ENCODE results near the gene AKNA. TPM values are rescaled to one million over a fixed set of nuclear protein-coding genes. Genes with fewer than 3 reads are reported as not detected.

AKNA gene
- total RNA-seq, 1 donor from 2014 or later: 16.6 TPM

DNA sequence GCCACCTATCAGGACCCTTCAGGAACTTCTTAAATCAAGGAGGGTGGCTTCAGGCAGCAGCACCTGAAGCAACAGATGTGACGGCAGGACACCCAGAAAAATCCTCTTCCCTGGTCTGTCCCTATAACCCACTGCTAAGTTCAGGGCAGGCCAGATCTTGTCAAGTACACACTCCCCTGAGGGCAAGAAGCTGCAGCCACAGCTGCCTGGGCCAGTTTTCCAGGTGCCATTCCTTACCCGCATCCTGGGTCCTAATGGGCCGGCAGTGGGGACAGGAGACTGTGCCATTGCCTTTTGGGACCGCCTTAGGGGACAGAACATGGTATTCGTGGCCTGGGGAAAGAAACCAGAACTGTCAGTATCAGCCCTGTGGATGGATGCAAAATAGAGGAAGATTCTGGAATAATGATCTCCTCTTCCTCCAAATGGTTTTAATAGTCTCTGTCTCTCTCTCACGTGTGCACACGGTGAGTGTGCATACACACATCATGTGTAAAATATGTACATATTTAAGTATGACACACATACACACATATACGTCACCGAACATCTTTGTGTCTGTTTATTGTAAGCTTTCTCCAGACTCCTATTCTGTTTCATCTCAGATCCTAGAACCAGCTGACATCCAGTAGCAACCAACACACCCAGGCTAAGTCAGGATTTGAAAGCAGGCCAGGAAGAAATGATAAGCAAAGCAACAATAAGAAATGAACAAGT, 44.2 kb downstream of the AKNA start:
- TF ChIP-seq, protein P1, sequence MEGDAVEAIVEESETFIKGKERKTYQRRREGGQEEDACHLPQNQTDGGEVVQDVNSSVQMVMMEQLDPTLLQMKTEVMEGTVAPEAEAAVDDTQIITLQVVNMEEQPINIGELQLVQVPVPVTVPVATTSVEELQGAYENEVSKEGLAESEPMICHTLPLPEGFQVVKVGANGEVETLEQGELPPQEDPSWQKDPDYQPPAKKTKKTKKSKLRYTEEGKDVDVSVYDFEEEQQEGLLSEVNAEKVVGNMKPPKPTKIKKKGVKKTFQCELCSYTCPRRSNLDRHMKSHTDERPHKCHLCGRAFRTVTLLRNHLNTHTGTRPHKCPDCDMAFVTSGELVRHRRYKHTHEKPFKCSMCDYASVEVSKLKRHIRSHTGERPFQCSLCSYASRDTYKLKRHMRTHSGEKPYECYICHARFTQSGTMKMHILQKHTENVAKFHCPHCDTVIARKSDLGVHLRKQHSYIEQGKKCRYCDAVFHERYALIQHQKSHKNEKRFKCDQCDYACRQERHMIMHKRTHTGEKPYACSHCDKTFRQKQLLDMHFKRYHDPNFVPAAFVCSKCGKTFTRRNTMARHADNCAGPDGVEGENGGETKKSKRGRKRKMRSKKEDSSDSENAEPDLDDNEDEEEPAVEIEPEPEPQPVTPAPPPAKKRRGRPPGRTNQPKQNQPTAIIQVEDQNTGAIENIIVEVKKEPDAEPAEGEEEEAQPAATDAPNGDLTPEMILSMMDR (conservative IDR thresholded peaks at IDR 0.05): no peak
- Mint-ChIP-seq H3K27ac (ENCODE audit: unreplicated experiment) (no peak overlapping the region), H3K9me3 (no peaks in the 10 kb centered on the region), H3K4me1 (peaks cover 8% of the 10 kb centered on the region), H3K36me3 (ENCODE audit: low read depth) (no peaks in the 10 kb centered on the region), H3K4me3 (no peak overlapping the region), H3K27me3 (ENCODE audit: low read depth) (no peaks in the 10 kb centered on the region)
- DNase-seq (ENCODE audit: low read depth, low spot score): no peak

DNA sequence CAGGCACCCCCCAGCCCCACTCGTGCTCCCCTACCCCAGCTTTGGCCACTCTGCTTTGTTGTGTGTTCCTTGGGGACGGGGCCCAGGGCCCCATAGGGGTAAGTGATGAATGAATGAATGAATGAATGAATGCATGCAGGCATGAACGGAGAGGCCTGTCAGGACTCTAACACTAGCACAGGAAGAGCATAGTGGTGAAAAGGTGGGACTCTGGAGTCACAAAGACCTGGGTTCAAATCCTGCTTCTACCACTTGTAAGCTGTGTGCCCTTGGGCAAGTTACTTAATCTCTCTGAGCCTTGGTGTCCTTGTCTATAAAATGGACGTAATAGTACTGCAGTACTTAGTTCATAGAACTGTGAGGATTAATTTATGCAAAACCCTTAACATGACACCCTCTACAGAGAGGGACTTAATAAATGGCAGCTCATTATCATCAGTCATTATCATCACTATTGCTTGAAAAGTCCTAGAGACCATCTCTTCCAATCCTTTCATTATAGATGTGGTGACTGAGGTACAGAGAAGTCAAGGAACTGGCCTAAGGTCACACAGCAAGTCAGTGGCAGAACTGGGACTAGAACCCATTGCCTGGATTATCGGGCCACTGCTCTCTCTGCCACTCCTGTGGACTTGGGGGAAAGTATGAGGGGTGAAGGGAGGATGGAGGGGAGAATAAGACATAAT, 44.9 kb downstream of the AKNA start:
- Mint-ChIP-seq H3K36me3 (ENCODE audit: low read depth) (no peaks in the 10 kb centered on the region), H3K27me3 (ENCODE audit: low read depth) (no peaks in the 10 kb centered on the region), H3K4me3 (no peak overlapping the region), H3K27ac (ENCODE audit: unreplicated experiment) (no peak overlapping the region), H3K4me1 (peaks cover under 1% of the 10 kb centered on the region), H3K9me3 (no peaks in the 10 kb centered on the region)
- TF ChIP-seq, protein P1 (conservative IDR thresholded peaks at IDR 0.05): no peak
- no peak for DNase-seq (ENCODE audit: low read depth, low spot score)

DNA sequence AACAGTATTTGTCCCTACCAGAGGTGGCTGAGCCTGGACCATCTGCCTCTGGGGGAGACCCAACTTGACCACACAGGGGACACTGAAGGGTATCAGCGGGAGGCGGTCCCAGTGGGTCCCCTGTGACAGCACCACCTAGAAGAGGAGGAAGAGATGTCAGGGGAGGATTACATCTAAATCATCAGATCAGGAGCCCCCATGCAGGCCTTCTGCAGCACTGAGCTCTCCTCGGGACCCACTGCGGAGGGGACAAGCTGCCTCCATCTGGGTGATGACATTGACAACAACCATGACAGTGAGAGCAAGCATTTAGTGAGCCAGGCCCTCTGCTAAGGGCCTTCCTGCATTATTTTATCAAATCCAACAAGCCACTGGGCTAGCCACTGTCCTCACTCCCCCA, 45.8 kb downstream of the AKNA start:
- Mint-ChIP-seq H3K4me3 (no peak overlapping the region), H3K36me3 (ENCODE audit: low read depth) (no peaks in the 10 kb centered on the region), H3K9me3 (no peaks in the 10 kb centered on the region), H3K4me1 (no peaks in the 10 kb centered on the region), H3K27me3 (ENCODE audit: low read depth) (no peaks in the 10 kb centered on the region), H3K27ac (ENCODE audit: unreplicated experiment) (peak overlapping the region; percentile 75)
- TF ChIP-seq, protein P1 (conservative IDR thresholded peaks at IDR 0.05): no peak
- DNase-seq (ENCODE audit: low read depth, low spot score): no peak

DNA sequence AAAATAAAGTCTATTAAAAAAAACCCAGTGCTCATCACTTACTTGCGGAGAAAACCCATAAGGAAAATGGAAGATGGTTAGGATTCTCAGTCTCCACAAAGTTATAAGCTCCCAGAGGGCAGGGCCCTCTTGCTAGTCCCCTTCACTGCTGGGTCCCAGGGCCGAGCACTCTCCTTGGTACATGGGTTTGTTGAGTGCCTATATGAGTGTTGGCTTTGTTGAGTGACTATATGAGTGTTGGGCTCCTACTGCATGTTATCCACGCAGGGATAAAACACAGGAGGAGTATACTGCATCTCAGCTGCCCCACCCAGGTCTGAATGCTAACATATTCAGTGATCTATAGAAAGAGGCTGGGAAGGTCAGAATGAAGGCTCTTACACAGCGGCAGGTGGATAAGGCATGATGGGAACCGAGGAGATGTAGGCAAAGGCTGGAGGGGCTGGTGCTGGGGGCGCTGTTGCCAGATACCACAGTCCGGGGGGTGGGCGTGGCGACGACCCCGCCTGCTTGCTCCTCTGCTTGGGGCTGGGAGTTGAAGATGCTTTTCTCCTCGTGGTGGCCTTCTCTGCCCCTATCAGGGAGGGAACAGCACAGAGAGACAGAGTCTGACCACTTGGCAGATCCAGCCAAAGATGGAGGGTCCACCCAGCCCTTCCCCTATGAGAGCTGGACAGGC, 46.5 kb downstream of the AKNA start:
- DNase-seq (ENCODE audit: low read depth, low spot score): no peak
- H3K36me3 Mint-ChIP-seq (ENCODE audit: low read depth): no peaks in the 10 kb centered on the region
- H3K4me3 Mint-ChIP-seq: no peak overlapping the region
- TF ChIP-seq, protein P1 (conservative IDR thresholded peaks at IDR 0.05): no peak
- no peaks in the 10 kb centered on the region for H3K4me1 Mint-ChIP-seq
- no peaks in the 10 kb centered on the region for H3K9me3 Mint-ChIP-seq
- H3K27me3 Mint-ChIP-seq (ENCODE audit: low read depth): no peaks in the 10 kb centered on the region
- H3K27ac Mint-ChIP-seq (ENCODE audit: unreplicated experiment): no peak overlapping the region

DNA sequence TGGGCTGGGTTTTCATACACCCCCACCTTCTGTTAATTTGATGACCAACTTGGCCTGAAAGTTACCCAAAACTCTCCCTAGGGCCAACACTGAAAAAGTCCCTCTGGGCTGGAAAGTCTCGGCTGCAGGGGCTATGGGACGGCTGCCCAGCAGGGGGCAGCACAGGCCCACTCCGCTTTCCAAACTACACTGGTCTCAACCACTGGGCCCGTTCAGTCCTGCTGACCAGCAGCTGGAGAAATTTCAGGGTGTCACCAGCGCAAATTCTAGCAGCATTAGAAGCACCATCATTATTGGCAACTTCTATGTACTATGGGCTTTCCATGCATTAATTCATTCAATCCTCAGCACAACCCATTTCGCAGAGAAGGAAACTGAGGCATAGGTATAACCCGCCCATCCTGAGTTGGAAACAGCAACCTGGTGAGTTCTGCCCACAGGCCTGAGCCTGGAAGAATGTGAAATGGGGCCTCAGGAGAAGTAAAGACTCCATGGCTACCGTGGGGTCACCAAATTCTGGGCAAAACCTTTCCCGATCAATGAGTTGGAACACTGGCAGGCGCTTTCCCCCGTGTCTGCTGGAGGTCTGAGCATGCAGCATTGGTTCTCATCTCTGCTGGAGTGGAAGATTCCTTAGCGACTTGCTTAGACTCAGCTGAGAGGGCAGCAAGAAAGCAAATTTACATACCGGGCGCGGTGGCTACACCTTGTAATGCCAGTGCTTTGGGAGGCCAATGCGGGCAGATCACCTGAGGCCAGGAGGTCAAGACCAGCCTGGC, 48.5 kb downstream of the AKNA start:
- no peak overlapping the region for H3K4me3 Mint-ChIP-seq
- H3K36me3 Mint-ChIP-seq (ENCODE audit: low read depth): peaks cover 3% of the 10 kb centered on the region

More for the DNA sequence above, 48.5 kb downstream of the AKNA start:
- no peak overlapping the region for H3K27ac Mint-ChIP-seq (ENCODE audit: unreplicated experiment)
- H3K9me3 Mint-ChIP-seq: no peaks in the 10 kb centered on the region
- H3K27me3 Mint-ChIP-seq (ENCODE audit: low read depth): no peaks in the 10 kb centered on the region
- H3K4me1 Mint-ChIP-seq: no peaks in the 10 kb centered on the region
- TF ChIP-seq, protein P1 (conservative IDR thresholded peaks at IDR 0.05): peak; percentile 73
- peak; percentile 48 for DNase-seq (ENCODE audit: low read depth, low spot score)
